HepG2 (cell line): ENCODE measurements around the gene GGA2. TPM values are rescaled to one million over a fixed set of nuclear protein-coding genes. Genes with fewer than 3 reads are reported as not detected.

Experiments
- ATAC-seq: fragments of 200-7000 bp; cut with Tn5 transposase; 3 replicates; pipeline ENCODE4 v1.9.1; 2020; ENCODE audit warnings: mild to moderate bottlenecking, moderate library complexity
- BruUV-seq: library from RNA; stranded (reverse); fragments of 400-500 nt; replicated peaks from 2 replicates; lab custom pipeline; 2021; lab: Mats Ljungman, UMichigan
- CTCF ChIA-PET: fragments of 300-600 bp; formaldehyde crosslinking; extraction: SDS; loops from one replicate; lab custom pipeline; 2021; ENCODE audit warnings: low total read pairs, inconsistent platforms, low intra/inter-chr PET ratio; lab: Yijun Ruan, JAX
- POLR2A ChIA-PET: fragments of 350-600 bp; sonication (Branson Sonifier 250); formaldehyde crosslinking; loops from one replicate; lab custom pipeline; 2020; ENCODE audit warnings: antibody characterized with exemption, inconsistent platforms; lab: Yijun Ruan, JAX
- DNase-seq: peaks from one replicate; pipeline ENCODE4 v3.0.0-alpha.2; 2015; ENCODE audit warnings: low spot score
- FAIRE-seq: peaks from 3 replicates; lab custom pipeline; 2011; peaks lifted over from hg19 to GRCh38; lab: Jason Lieb, UNC
- H2AFZ ChIP-seq: one replicate; pipeline ENCODE4 v1.6.1; 2011; ENCODE audit warnings: low read length, inconsistent platforms
- H3K27ac ChIP-seq: fragments of 300-600 bp; 3 replicates; pipeline ENCODE4 v1.8.0; 2011; ENCODE audit warnings: mixed run types, mild to moderate bottlenecking, mixed read lengths, low read length, inconsistent platforms; ENCODE audit not compliant: insufficient read depth; ENCODE audit errors: extremely low read length
- H3K27me3 ChIP-seq, 2 experiments: fragments of 200-600 bp in 1 of 2; 2 replicates in 1 of 2; 3 replicates in 1 of 2; pipeline versions ENCODE4 v1.6.0 to v1.8.0; 2011; ENCODE audit warnings: low read length in 2 of 2, mild to moderate bottlenecking in 2 of 2, moderate library complexity in 2 of 2, inconsistent platforms in 1 of 2; ENCODE audit not compliant: insufficient read depth in 2 of 2, control insufficient read depth in 1 of 2
- H3K36me3 ChIP-seq, 2 experiments: fragments of 200-600 bp in 1 of 2; replicated peaks in 1 of 2; 2 replicates in 1 of 2; 3 replicates in 1 of 2; pipeline versions ENCODE4 v1.5.1 to v1.8.0; 2011; ENCODE audit warnings: low read length in 2 of 2, inconsistent platforms in 1 of 2; ENCODE audit not compliant: insufficient read depth in 2 of 2, control insufficient read depth in 1 of 2
- H3K4me1 ChIP-seq: 2 replicates; pipeline ENCODE4 v1.5.1; 2012; ENCODE audit warnings: low read length, inconsistent platforms; ENCODE audit not compliant: insufficient read depth
- H3K4me2 ChIP-seq: 2 replicates; pipeline ENCODE4 v1.6.0; 2011; ENCODE audit warnings: low read depth, low read length, inconsistent platforms
- H3K4me3 ChIP-seq, 3 experiments: fragments of 200-600 bp in 1 of 3; sonication (generic), shearing (Covaris generic) in 1 of 3; replicated peaks in 1 of 3; 2 replicates each; pipeline ENCODE4 v1.5.1; 2011 to 2016; ENCODE audit warnings: low read length in 3 of 3, inconsistent platforms in 2 of 3, low read depth in 2 of 3, mild to moderate bottlenecking in 2 of 3, control low read depth in 1 of 3, mixed read lengths in 1 of 3; ENCODE audit not compliant: insufficient read depth in 1 of 3
- H3K79me2 ChIP-seq: one replicate; pipeline ENCODE4 v1.6.1; 2011; ENCODE audit warnings: low read length, inconsistent platforms; ENCODE audit not compliant: insufficient read depth
- H3K9ac ChIP-seq: 2 replicates; pipeline ENCODE4 v1.6.0; 2011; ENCODE audit warnings: mild to moderate bottlenecking, low read depth, low read length, inconsistent platforms; ENCODE audit not compliant: insufficient read depth
- H3K9me3 ChIP-seq: 2 replicates; pipeline ENCODE4 v1.5.1; 2012; ENCODE audit warnings: mild to moderate bottlenecking, low read length
- H4K20me1 ChIP-seq: 2 replicates; pipeline ENCODE4 v1.6.0; 2011; ENCODE audit warnings: inconsistent platforms, mild to moderate bottlenecking, low read length, moderate library complexity; ENCODE audit not compliant: insufficient read depth
- MAFF ChIP-seq: IDR thresholded peaks from 2 replicates; pipeline ENCODE4 v1.6.1; 2011; ENCODE audit warnings: low read depth, low read length, improper control_type of control experiment
- MAFK ChIP-seq, 2 experiments: IDR thresholded peaks in 1 of 2; conservative IDR thresholded peaks in 1 of 2; 2 replicates each; pipeline ENCODE4 v1.6.1; 2011; ENCODE audit warnings: improper control_type of control experiment in 2 of 2, low read length in 2 of 2
- POLR2A ChIP-seq, 2 experiments: IDR thresholded peaks; 2 replicates each; pipeline ENCODE4 v1.6.1; 2011; ENCODE audit warnings: low read depth in 2 of 2, low read length in 2 of 2, mild to moderate bottlenecking in 1 of 2, moderate library complexity in 1 of 2; ENCODE audit not compliant: insufficient read depth in 1 of 2
- PRPF4 ChIP-seq: fragments of 200-400 bp; formaldehyde crosslinking; IDR thresholded peaks from 2 replicates; pipeline ENCODE4 v1.6.1; 2016; ENCODE audit warnings: low read length, low read depth; ENCODE audit not compliant: poor library complexity, severe bottlenecking
- SMAD1 ChIP-seq: sonication (generic); formaldehyde crosslinking; IDR thresholded peaks from 2 replicates; pipeline ENCODE4 v1.4.0; 2020; ENCODE audit warnings: missing genetic modification reagents, low read depth, mild to moderate bottlenecking, borderline replicate concordance
- ZNF274 ChIP-seq: sonication (generic); formaldehyde crosslinking; IDR thresholded peaks from 2 replicates; pipeline ENCODE4 v1.5.1; 2020; ENCODE audit warnings: mild to moderate bottlenecking, missing genetic modification reagents
- ZNF562 ChIP-seq: sonication (generic); formaldehyde crosslinking; IDR thresholded peaks from 2 replicates; pipeline ENCODE4 v1.8.0; 2022; ENCODE audit warnings: missing genetic modification reagents, borderline replicate concordance
- ZNF788 ChIP-seq: sonication (generic); formaldehyde crosslinking; IDR thresholded peaks from 2 replicates; pipeline ENCODE4 v1.5.0; 2020; ENCODE audit warnings: mild to moderate bottlenecking, missing genetic modification reagents, borderline replicate concordance
- WGBS: methylation state at CpG from one replicate; pipeline ENCODE4 v1.1.6; 2017; ENCODE audit warnings: low lambda C conversion rate; 5-methylcytosine and 5-hydroxymethylcytosine counted together
- in situ Hi-C: cut with HindIII; loops from 2 replicates; pipeline ENCODE4 v1.10.0; 2017; ENCODE audit warnings: low pct_unique_long_range_greater_than_20kb; ENCODE audit not compliant: extremely low pct_ligation_motif_present
- intact Hi-C: fragments of 100-400 bp; cut with micrococcal nuclease; formaldehyde crosslinking; loops from one replicate; pipeline ENCODE4 v1.10.0; 2022; ENCODE audit not compliant: unreplicated experiment
- polyA plus RNA-seq, 8 experiments: library from polyadenylated mRNA; depleted of rRNA in 3 of 8; stranded (reverse) in 7 of 8; unstranded in 1 of 8; fragments of >200 nt; fragmentation: Illumina TruSeq in 4 of 8; extraction: Trizol in 4 of 8; gene quantifications; 2 replicates each; pipeline versions ENCODE4 v1.2.1 to v1.2.3, GENCODE V29; 2011 to 2016; ENCODE audit warnings: low read depth in 4 of 8, missing spikeins in 1 of 8, mixed read lengths in 1 of 8; ENCODE audit not compliant: insufficient read depth in 1 of 8
- total RNA-seq, 5 experiments: library from RNA; depleted of rRNA; stranded (reverse); fragments of >200 nt; fragmentation: Illumina TruSeq; extraction: Trizol; gene quantifications; 2 replicates each; pipeline ENCODE4 v1.2.3, GENCODE V29; 2016; ENCODE audit warnings: low read depth in 1 of 5
- TF ChIP-seq, protein P1 (sequence below): IDR thresholded peaks from 2 replicates; pipeline ENCODE4 v1.6.1; 2018; ENCODE audit warnings: missing genetic modification reagents

The GGA2 gene
- total and polyA plus RNA-seq, 2 of the 13 experiments (the other 11 are each of a cell fraction or from before 2014, with no cell fraction given) = 51.5 to 69.8 TPM

DNA sequence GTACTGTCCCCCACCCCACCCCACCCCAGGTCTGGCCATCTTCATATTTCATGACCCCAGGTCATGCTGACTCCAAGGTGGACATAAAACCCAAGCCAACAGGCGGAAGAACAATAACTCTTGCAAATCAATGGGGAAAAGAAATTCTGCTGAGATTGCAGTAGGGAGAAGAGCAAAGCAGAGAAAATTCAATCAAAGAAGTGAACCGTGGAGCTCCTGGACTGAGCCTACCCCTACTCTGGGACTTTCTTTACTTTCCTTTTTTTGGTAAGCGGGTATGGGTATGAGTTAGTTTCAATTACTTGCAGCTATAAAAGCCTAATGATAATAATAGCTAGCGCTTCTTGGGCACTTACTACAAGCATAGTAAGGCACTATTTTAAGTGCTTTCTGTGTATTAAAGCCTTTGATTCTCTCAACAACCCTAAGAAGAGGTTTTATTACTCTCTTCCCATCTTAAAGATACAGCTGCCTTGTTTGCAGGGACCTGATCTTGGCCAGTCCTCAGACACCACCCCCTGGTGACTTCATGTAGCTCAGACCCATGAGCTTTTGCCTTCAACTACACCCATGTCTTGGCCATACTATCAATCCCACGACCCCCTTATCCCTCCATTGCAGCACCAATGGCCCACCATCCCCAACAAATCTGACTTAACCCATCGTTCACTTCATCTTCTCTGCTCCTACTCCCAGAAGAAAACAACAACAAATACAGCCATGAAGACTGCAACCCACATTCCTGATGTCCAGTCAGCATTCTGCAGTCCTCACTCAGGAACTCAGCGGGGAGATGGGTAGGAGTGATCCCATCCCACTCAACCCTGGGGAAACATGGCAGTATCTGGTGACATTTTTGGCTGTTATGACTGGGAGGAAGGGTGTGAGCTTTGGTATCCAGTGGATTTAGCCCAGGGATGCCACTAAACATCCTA lies 4.4 kb downstream of the GGA2 start:
- intact Hi-C loops (no loop called here), in situ Hi-C loops (no loop called here)
- no peak overlapping the region for H3K4me3 ChIP-seq
- no peak for FAIRE-seq
- H3K9me3 ChIP-seq = no peaks in the 10 kb centered on the region
- TF ChIP-seq MAFF = peak; percentile 42; the same call in 1 of the 2 replicates
- TF ChIP-seq POLR2A (IDR thresholded peaks at IDR 0.05; ENCODE audit: insufficient read depth in 1 of 2, low read depth in 2 of 2, low read length in 2 of 2) = 0 out of 4 replicates have a peak, but pooled peaks of 1 of the 2 experiments have one; percentile 7
- no peak for TF ChIP-seq SMAD1
- no peak for TF ChIP-seq ZNF274
- TF ChIP-seq, protein P1, sequence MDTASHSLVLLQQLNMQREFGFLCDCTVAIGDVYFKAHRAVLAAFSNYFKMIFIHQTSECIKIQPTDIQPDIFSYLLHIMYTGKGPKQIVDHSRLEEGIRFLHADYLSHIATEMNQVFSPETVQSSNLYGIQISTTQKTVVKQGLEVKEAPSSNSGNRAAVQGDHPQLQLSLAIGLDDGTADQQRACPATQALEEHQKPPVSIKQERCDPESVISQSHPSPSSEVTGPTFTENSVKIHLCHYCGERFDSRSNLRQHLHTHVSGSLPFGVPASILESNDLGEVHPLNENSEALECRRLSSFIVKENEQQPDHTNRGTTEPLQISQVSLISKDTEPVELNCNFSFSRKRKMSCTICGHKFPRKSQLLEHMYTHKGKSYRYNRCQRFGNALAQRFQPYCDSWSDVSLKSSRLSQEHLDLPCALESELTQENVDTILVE (CRISPR knock-in tag) = no peak
- TF ChIP-seq PRPF4 = peak; percentile 34
- TF ChIP-seq ZNF788 = no peak
- TF ChIP-seq MAFK (conservative IDR thresholded peaks at IDR 0.05 in 1 of 2, IDR thresholded peaks at IDR 0.05 in 1 of 2; ENCODE audit: low read length in 2 of 2) = peak; percentile 58 to 66
- no peak for TF ChIP-seq ZNF562 (CRISPR knock-in tag)
- TF ChIP-seq, all 625 proteins: peak for 4
- Histone ChIP-seq H4K20me1 (peaks cover 78% of the 10 kb centered on the region), H3K4me1 (peaks cover 71% of the 10 kb centered on the region), H3K27me3 (no peaks in the 10 kb centered on the region; a peak in 1 of 5 replicates), H3K36me3 (peaks cover 5 to 41% of the 10 kb centered on the region in 2 experiments; a peak in 4 of 5 replicates), H3K79me2 (peaks cover 92% of the 10 kb centered on the region), H3K9ac (no peak overlapping the region), H3K27ac (no peak overlapping the region), H2AFZ (no peak overlapping the region), H3K4me2 (peak overlapping the region; percentile 17)
- ChIA-PET CTCF (no interaction called here), POLR2A (interaction anchor here (0.5 to 1.3 kb wide), 5 partner anchors 13 to 169 kb away, joined by 3 to 5 read pairs (median 3); no protein-coding TSS in a partner anchor)
- BruUV-seq = no TSS peak
- ATAC-seq = no peak
- WGBS = 93% methylated on average over 7 of the region's 7 CpGs
- DNase-seq = no peak
